Subcutaneous adipose tissue (tissue), 4 donors: ENCODE data around the gene KIF26A. TPM values are rescaled to one million over a fixed set of nuclear protein-coding genes. Genes with fewer than 3 reads are reported as not detected.

ENCODE experiments used
- total RNA-seq, 4 donors: library from RNA; depleted of rRNA; stranded (reverse); fragments of >200 nt; gene quantifications; one replicate each; pipeline ENCODE4 v1.1.0, GENCODE V29; 2016
- TF ChIP-seq, protein P1 (sequence below): fragments of 450-650 bp; IDR thresholded peaks from one replicate; pipeline ENCODE4 v1.5.1; 2016; ENCODE audit warnings: low read depth, mild to moderate bottlenecking, control low read depth, antibody characterized with exemption, moderate library complexity

KIF26A gene
- total RNA-seq, 4 donors from 2014 or later = 0.51 to 9.8 (median 0.88) TPM

DNA sequence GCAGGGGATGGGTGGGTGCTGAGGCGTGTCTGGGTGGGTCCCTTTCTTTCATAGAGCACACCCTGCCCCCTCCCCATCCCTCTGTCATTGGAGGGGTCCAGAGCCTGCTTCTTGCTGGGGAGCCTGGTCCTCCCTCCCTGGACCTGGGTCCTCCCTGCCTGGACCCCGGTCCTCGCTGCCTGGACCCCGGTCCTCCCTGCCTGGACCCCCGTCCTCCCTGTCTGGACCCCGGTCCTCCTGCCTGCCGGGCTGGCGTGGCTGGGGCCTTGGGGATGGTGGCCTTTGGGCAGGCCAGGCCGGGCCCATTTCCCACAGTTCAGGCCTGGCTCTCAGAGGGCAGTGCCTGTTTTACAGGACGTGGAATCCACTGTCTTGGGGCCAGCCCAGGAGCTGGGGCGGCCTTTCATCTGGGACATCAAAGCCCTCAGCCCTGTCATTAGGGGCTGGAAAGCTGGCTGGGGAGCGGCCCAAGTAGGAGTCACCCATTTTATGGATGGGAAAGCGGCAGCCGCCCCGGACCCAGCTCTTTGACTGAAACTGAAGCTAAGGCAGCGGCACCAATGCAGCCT lies 44.6 kb downstream of the KIF26A start:
- TF ChIP-seq, protein P1, sequence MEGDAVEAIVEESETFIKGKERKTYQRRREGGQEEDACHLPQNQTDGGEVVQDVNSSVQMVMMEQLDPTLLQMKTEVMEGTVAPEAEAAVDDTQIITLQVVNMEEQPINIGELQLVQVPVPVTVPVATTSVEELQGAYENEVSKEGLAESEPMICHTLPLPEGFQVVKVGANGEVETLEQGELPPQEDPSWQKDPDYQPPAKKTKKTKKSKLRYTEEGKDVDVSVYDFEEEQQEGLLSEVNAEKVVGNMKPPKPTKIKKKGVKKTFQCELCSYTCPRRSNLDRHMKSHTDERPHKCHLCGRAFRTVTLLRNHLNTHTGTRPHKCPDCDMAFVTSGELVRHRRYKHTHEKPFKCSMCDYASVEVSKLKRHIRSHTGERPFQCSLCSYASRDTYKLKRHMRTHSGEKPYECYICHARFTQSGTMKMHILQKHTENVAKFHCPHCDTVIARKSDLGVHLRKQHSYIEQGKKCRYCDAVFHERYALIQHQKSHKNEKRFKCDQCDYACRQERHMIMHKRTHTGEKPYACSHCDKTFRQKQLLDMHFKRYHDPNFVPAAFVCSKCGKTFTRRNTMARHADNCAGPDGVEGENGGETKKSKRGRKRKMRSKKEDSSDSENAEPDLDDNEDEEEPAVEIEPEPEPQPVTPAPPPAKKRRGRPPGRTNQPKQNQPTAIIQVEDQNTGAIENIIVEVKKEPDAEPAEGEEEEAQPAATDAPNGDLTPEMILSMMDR = no peak

DNA sequence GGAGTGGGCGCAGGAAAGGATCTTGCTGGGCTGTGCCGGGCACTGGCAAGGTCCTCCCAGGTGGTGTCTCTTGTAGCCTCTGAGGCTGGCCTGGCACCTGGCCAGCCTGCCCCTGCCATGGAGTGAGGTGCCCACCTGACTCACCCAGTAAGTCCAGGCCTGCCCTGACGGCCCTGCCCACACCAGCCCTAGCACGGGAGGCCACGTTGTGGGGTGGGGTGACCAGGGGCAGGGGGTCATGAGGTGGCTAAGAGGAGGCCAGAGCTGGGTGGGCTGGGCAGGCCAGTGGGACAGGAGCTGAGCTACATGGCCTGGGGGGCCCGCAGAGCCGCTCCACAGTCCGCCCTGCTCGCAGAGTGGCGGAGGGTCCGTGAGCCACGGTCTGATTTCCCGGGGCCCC lies 45.4 kb downstream of the KIF26A start:
- TF ChIP-seq, protein P1 = no peak

DNA sequence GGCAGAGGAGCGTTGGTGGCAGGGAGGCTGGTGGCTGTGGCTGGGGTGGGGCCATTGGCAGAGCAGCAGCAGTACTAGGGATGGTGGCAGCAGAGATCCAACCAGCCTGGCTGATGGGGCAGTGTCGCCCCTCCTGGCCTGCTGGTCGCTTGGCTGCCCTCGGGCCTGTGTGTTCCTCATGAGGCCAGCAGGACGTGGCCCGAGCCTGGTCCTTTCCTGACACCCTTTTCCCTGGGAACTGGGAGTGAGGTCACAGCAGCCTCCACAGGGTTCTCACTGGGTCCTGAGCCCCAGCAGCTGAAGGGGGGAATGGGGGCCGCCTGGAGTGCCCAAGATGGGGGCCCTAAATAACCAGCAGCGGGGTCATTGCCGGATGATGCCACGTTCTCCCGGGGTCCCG lies 46.1 kb downstream of the KIF26A start:
- TF ChIP-seq, protein P1 = no peak

DNA sequence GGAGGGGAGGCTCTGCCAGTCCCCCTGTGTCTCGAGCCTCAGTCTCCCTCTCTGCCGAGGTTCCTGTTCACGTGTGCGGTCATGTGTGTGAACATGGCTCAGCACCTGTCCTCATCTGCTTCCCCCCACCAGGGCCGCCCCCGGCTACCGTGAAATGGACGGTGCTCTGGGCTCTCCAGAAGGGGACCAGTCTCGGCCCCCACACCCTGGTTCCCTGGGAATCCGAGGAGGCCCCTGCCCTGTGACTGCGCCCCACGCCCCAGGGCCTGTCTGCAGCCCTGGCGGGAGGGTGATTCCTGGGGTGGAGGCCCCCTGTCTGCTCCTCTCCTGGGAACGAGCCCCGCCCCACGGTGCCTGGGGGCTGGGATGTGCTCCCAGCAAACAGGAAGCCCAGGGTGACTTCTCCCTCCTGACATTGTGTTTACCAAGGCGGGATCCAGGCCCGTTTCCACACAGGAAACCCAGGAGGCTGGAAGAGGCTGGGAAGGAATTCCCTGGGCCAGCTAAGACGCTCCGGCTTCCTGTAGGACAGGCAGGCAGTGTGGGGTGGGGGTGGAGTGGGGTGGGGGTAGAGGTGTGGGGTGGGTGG lies 46.6 kb downstream of the KIF26A start:
- TF ChIP-seq, protein P1 = no peak

DNA sequence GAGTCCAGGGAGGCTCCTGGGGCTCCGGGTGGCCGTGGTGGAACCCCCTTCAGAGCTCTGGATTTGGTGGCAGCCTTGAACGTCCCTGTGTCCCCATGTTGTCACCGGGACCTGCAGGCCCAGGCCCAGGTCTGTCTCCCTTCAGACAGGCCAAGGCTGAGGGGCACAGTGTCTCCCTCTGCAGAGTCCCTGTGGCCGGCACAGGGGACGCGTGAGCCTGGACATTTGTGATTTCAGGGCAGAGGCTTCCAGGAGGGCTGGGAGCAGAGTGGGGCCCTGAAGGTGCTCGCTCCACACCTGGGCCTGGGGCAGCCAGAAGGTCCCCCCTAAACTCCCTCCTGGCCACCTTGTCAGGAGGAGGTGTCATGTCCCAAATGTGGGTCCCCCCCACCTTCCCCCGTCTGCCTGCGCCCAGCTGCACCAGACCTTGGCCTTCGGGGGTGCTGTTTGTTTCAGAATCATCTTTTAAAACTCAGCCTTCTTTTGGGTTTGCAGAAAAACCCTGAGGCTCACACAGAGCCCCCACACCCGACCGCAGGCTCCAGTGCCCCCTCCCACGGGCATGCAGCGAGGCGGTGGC lies 47.6 kb downstream of the KIF26A start:
- TF ChIP-seq, protein P1 = no peak

DNA sequence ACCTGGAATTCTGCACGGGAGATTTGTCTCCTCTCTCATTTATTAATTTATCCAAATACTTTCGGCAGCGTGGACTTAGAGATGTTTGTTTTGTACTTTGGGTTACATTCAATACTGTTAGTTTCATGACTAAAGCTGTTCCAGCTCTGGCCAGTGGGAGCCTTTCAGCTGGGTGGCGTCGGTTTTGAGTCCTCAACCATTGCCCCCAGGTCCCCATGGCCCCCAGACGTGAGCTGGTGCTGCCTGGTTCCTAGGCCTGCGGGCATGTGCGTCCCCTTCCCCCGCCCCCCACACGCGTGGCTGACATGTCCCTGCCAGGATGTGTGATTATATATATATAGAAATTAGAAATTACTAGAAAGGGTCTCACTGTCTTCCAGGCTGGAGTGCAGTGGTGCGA lies 48.2 kb downstream of the KIF26A start:
- TF ChIP-seq, protein P1 = no peak

DNA sequence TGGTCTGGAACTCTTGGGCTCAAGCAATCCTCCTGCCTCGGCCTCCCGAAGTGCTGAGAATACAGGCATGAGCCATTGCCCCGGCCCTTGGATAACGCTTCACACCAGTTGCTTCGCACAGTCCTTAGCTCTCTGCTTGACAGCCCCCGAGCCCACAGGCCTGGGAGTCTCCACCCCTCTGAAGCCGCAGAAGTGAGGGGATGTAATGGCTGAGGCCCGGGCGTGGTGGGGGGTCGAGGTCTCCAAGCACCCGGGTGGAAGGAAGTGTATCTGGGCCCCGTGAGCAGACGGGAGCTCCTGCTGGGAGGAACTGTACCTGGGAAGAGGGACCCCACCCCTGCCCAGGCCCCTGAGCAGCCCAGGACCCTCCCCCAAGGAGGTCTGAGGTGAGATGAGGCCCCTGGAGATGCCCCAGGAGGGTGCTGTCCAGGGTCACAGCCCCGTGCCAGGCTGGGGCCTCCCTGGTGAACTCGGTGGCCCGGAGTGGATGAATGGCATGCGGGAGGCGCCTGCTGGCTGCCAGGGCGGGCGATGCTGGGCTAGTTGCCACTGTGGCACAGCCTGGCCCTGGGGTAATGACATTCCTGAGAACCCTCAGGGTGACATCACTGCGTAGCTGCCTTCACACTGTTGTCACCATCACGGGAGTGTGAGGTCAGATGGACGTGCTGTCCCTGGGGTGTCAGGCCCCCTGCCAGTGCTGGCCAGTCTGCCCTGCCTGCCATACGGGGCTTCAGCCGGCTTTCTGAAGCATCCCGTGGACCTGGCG lies 48.9 kb downstream of the KIF26A start:
- TF ChIP-seq, protein P1 = no peak
